HAP-1 (cell line): Measurements from ENCODE around the gene ZDHHC8.

ENCODE experiments used
- DNase-seq, 2 experiments: peaks; one replicate each; pipeline ENCODE4 v3.0.0-alpha.2; 2016 to 2020; ENCODE audit warnings: low spot score in 2 of 2
- H3K27me3 ChIP-seq: fragments of 250-450 bp; sonication (Bioruptor Pico); 2 replicates; pipeline ENCODE4 v1.5.1; 2020; ENCODE audit warnings: low read depth, mild to moderate bottlenecking, moderate library complexity
- H3K36me3 ChIP-seq: fragments of 250-450 bp; sonication (Bioruptor Pico); replicated peaks from 2 replicates; pipeline ENCODE4 v1.5.1; 2020; ENCODE audit warnings: mild to moderate bottlenecking
- H3K4me1 ChIP-seq: fragments of 250-450 bp; sonication (Bioruptor Pico); 2 replicates; pipeline ENCODE4 v1.5.1; 2020; ENCODE audit warnings: mild to moderate bottlenecking
- H3K4me3 ChIP-seq: fragments of 250-450 bp; sonication (Bioruptor Pico); 2 replicates; pipeline ENCODE4 v1.5.1; 2020; ENCODE audit warnings: mild to moderate bottlenecking, moderate library complexity
- H3K9me3 ChIP-seq: fragments of 250-450 bp; sonication (Bioruptor Pico); 2 replicates; pipeline ENCODE4 v1.5.1; 2020; ENCODE audit warnings: mild to moderate bottlenecking, moderate library complexity
- in situ Hi-C: fragments of 300-500 bp; cut with MboI; formaldehyde crosslinking; loops from 3 replicates; pipeline ENCODE4 v1.14.3; 2020; ENCODE audit warnings: low sequenced_read_pairs, inconsistent platforms, mixed read lengths

ZDHHC8 gene

GRCh38 chr22:20114506-20115475 lies 16.8 kb upstream of the ZDHHC8 start:
- Histone ChIP-seq H3K9me3 (no peaks in the 10 kb centered on the region), H3K36me3 (peaks cover 83% of the 10 kb centered on the region), H3K4me1 (peaks cover 9% of the 10 kb centered on the region), H3K4me3 (no peak overlapping the region), H3K27me3 (no peaks in the 10 kb centered on the region)
- no peak for DNase-seq
- in situ Hi-C loops, result no loop called here

GRCh38 chr22:20115691-20116375 lies 15.8 kb upstream of the ZDHHC8 start, which contains the start of gene RANBP1:
TSS of gene RANBP1 (plus strand) at chr22:20116104. CDS start at chr22:20116185, 81 bp downstream.
- in situ Hi-C loops, result no loop called here
- DNase-seq, result no peak
- Histone ChIP-seq H3K9me3 (no peaks in the 10 kb centered on the region), H3K27me3 (no peaks in the 10 kb centered on the region), H3K4me1 (peaks cover 9% of the 10 kb centered on the region), H3K4me3 (peak within 1 kb of the TSS; percentile 84), H3K36me3 (peaks cover 83% of the 10 kb centered on the region)

- peaks cover 9% of the 10 kb centered on the region for H3K4me1 ChIP-seq
- in situ Hi-C loops, result no loop called here
- H3K9me3 ChIP-seq, result no peaks in the 10 kb centered on the region
- no peaks in the 10 kb centered on the region for H3K27me3 ChIP-seq
- H3K36me3 ChIP-seq, result peaks cover 83% of the 10 kb centered on the region
- DNase-seq, result peak in 1 of 2 experiments; percentile 44
- peak overlapping the region; percentile 84 for H3K4me3 ChIP-seq
Measured at GRCh38 chr22:20116376-20116950, 15.1 kb upstream of the ZDHHC8 start.

- Histone ChIP-seq H3K4me3 (peak within 1 kb of the TSS; percentile 84), H3K4me1 (peaks cover 9% of the 10 kb centered on the region), H3K9me3 (no peaks in the 10 kb centered on the region), H3K27me3 (no peaks in the 10 kb centered on the region), H3K36me3 (peaks cover 84% of the 10 kb centered on the region)
- peak; percentile 88 to 97 for DNase-seq
- in situ Hi-C loops, result no loop called here
Measured at GRCh38 chr22:20116951-20117632, 14.5 kb upstream of the ZDHHC8 start, which contains the start of gene TRMT2A. TSS of gene TRMT2A (minus strand) at chr22:20117226. CDS start at chr22:20116906, 320 bp downstream.

- DNase-seq, result no peak
- peak overlapping the region; percentile 84 for H3K4me3 ChIP-seq
- in situ Hi-C loops, result no loop called here
- peaks cover 82% of the 10 kb centered on the region for H3K36me3 ChIP-seq
- no peaks in the 10 kb centered on the region for H3K9me3 ChIP-seq
- H3K4me1 ChIP-seq, result peaks cover 9% of the 10 kb centered on the region
- H3K27me3 ChIP-seq, result no peaks in the 10 kb centered on the region
Measured at GRCh38 chr22:20117633-20118299, 13.8 kb upstream of the ZDHHC8 start.

GRCh38 chr22:20118300-20119020 lies 13.1 kb upstream of the ZDHHC8 start:
- in situ Hi-C loops, result no loop called here
- no peaks in the 10 kb centered on the region for H3K9me3 ChIP-seq
- H3K27me3 ChIP-seq, result no peaks in the 10 kb centered on the region
- H3K36me3 ChIP-seq, result peaks cover 76% of the 10 kb centered on the region
- peak overlapping the region; percentile 84 for H3K4me3 ChIP-seq
- H3K4me1 ChIP-seq, result peaks cover 9% of the 10 kb centered on the region
- no peak for DNase-seq

GRCh38 chr22:20121856-20122415 lies 9.7 kb upstream of the ZDHHC8 start:
- no peaks in the 10 kb centered on the region for H3K27me3 ChIP-seq
- DNase-seq, result no peak
- no peak overlapping the region for H3K4me3 ChIP-seq
- H3K4me1 ChIP-seq, result peaks cover 9% of the 10 kb centered on the region
- no peaks in the 10 kb centered on the region for H3K9me3 ChIP-seq
- in situ Hi-C loops, result no loop called here
- H3K36me3 ChIP-seq, result peaks cover 84% of the 10 kb centered on the region

- Histone ChIP-seq H3K4me3 (no peak overlapping the region), H3K27me3 (no peaks in the 10 kb centered on the region), H3K36me3 (peaks cover 82% of the 10 kb centered on the region), H3K4me1 (peaks cover 7% of the 10 kb centered on the region), H3K9me3 (no peaks in the 10 kb centered on the region)
- DNase-seq, result no peak
- in situ Hi-C loops, result no loop called here
Measured at GRCh38 chr22:20123366-20124082, 8.1 kb upstream of the ZDHHC8 start.

GRCh38 chr22:20124083-20124787 lies 7.4 kb upstream of the ZDHHC8 start:
- no peak for DNase-seq
- no peak overlapping the region for H3K4me3 ChIP-seq
- in situ Hi-C loops, result no loop called here
- H3K4me1 ChIP-seq, result peaks cover under 1% of the 10 kb centered on the region
- H3K36me3 ChIP-seq, result peaks cover 75% of the 10 kb centered on the region
- no peaks in the 10 kb centered on the region for H3K9me3 ChIP-seq
- no peaks in the 10 kb centered on the region for H3K27me3 ChIP-seq

- Histone ChIP-seq H3K36me3 (peaks cover 63% of the 10 kb centered on the region), H3K27me3 (no peaks in the 10 kb centered on the region), H3K4me1 (no peaks in the 10 kb centered on the region), H3K4me3 (no peak overlapping the region), H3K9me3 (no peaks in the 10 kb centered on the region)
- in situ Hi-C loops, result no loop called here
- DNase-seq, result no peak
Measured at GRCh38 chr22:20125201-20126174, 6.1 kb upstream of the ZDHHC8 start.
